ENCODE measurements around the gene EPC2. TPM values are rescaled to one million over a fixed set of nuclear protein-coding genes. Genes with fewer than 3 reads are reported as not detected.

Gene EPC2
- total and polyA plus RNA-seq, 10 of the 15 experiments (the other 5 are each of a cell fraction or from before 2014, with no cell fraction given), result 2.0 to 16.5 (median 10.8) TPM

DNA sequence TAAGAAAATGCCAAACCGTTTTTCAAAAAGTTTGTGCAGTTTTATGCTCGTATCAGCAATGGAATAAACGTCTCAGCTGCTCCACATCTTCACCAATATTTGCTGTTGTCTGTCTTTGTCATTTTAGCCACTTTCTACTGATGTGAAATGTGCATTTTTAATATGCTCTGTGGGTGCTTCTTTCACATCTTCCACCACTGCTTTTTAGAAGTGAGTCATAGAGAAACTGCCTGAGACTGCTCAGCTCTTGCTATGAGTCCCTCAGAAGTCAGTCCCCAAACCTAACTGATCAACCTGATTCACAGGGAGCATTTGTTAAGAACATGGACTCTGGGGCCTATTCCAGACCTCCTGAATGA is 41.0 kb upstream of the EPC2 start (continued):
- TF ChIP-seq FOXK2 (IDR thresholded peaks at IDR 0.05) (no peak), ATF7 (IDR thresholded peaks at IDR 0.05; ENCODE audit: low read depth) (peak; percentile 68), ZBTB11 (CRISPR knock-in tag; IDR thresholded peaks at IDR 0.05) (no peak), SUPT20H (IDR thresholded peaks at IDR 0.05; ENCODE audit: borderline replicate concordance, control insufficient read depth, low read depth, low read length) (no peak), BRCA1 (IDR thresholded peaks at IDR 0.05; ENCODE audit: low read depth, low read length) (no peak), TARDBP (IDR thresholded peaks at IDR 0.05; ENCODE audit: borderline replicate concordance) (no peak), IKZF2 (IDR thresholded peaks at IDR 0.05) (peak; percentile 37 to 51; a peak in 3 of 4 replicates), TCF3 (IDR thresholded peaks at IDR 0.05; ENCODE audit: borderline replicate concordance, insufficient read depth, low read depth, low read length) (0 out of 2 replicates have a peak, but pooled peaks have one; percentile 53), BCL11A (IDR thresholded peaks at IDR 0.05; ENCODE audit: low read depth, low read length) (peak; percentile 94), EED (IDR thresholded peaks at IDR 0.05; ENCODE audit: low read depth) (peak; percentile 92), RBBP5 (conservative IDR thresholded peaks at IDR 0.05) (no peak), ETV6 (conservative IDR thresholded peaks at IDR 0.05 in 1 of 2, IDR thresholded peaks at IDR 0.05 in 1 of 2; ENCODE audit: borderline replicate concordance in 1 of 2, low read depth in 1 of 2) (peak in 1 of 2 experiments; percentile 83; a peak in 2 of 4 replicates), POLR2A (IDR thresholded peaks at IDR 0.05; ENCODE audit: low read depth, low read length) (no peak), ZNF207 (IDR thresholded peaks at IDR 0.05; ENCODE audit: borderline replicate concordance) (no peak), MEF2A (IDR thresholded peaks at IDR 0.05; ENCODE audit: insufficient read depth, low read depth, low read length) (peak; percentile 64; the same call in 1 of the 2 replicates), YBX1 (IDR thresholded peaks at IDR 0.05) (no peak), SMARCA5 (IDR thresholded peaks at IDR 0.05) (no peak), MLLT1 (IDR thresholded peaks at IDR 0.05) (no peak), FOXM1 (IDR thresholded peaks at IDR 0.05; ENCODE audit: low read depth, low read length) (peak; percentile 90), SRF (IDR thresholded peaks at IDR 0.05; ENCODE audit: low read depth in 2 of 2, low read length in 2 of 2) (peak in 1 of 2 experiments; percentile 74; a peak in 2 of 4 replicates), SMAD5 (IDR thresholded peaks at IDR 0.05; ENCODE audit: low read depth) (no peak), ZZZ3 (IDR thresholded peaks at IDR 0.05; ENCODE audit: control insufficient read depth, insufficient read length, low read depth) (no peak), CBX5 (IDR thresholded peaks at IDR 0.05; ENCODE audit: low read depth) (peak; percentile 80; the same call in 1 of the 2 replicates)
- TF ChIP-seq, protein P1, sequence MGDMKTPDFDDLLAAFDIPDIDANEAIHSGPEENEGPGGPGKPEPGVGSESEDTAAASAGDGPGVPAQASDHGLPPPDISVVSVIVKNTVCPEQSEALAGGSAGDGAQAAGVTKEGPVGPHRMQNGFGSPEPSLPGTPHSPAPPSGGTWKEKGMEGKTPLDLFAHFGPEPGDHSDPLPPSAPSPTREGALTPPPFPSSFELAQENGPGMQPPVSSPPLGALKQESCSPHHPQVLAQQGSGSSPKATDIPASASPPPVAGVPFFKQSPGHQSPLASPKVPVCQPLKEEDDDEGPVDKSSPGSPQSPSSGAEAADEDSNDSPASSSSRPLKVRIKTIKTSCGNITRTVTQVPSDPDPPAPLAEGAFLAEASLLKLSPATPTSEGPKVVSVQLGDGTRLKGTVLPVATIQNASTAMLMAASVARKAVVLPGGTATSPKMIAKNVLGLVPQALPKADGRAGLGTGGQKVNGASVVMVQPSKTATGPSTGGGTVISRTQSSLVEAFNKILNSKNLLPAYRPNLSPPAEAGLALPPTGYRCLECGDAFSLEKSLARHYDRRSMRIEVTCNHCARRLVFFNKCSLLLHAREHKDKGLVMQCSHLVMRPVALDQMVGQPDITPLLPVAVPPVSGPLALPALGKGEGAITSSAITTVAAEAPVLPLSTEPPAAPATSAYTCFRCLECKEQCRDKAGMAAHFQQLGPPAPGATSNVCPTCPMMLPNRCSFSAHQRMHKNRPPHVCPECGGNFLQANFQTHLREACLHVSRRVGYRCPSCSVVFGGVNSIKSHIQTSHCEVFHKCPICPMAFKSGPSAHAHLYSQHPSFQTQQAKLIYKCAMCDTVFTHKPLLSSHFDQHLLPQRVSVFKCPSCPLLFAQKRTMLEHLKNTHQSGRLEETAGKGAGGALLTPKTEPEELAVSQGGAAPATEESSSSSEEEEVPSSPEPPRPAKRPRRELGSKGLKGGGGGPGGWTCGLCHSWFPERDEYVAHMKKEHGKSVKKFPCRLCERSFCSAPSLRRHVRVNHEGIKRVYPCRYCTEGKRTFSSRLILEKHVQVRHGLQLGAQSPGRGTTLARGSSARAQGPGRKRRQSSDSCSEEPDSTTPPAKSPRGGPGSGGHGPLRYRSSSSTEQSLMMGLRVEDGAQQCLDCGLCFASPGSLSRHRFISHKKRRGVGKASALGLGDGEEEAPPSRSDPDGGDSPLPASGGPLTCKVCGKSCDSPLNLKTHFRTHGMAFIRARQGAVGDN (IDR thresholded peaks at IDR 0.05), result no peak
